ENCODE results near the gene TOX2.

GRCh38 chr20:44066645-44067606 lies 152.3 kb downstream of the TOX2 start:
- TF ChIP-seq GATA2 (IDR thresholded peaks at IDR 0.05; ENCODE audit: low read depth, low read length) (no peak), GATA3 (IDR thresholded peaks at IDR 0.05; ENCODE audit: low read depth, low read length) (no peak)
